ENCODE results near the gene LPAR3.

DNA sequence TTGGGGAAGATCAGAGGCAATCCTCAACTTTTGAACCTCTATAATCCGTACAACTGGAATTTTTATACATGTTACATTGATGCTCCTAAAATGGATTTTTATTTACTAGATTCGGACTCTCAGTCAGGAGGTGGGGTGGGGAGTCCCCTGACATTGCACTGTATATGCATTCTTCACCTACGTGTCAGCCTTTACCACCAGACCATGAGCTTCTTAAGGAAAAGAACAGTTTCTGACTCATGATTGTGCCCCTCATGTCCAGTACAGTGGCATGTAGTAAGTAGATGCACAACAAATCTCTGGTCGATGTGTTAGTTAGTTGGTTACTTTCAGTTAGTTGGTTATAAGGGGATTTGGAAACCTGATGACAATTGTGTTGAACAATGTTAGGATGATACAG, 15.4 kb downstream of the LPAR3 start:
- TF ChIP-seq, protein P1, sequence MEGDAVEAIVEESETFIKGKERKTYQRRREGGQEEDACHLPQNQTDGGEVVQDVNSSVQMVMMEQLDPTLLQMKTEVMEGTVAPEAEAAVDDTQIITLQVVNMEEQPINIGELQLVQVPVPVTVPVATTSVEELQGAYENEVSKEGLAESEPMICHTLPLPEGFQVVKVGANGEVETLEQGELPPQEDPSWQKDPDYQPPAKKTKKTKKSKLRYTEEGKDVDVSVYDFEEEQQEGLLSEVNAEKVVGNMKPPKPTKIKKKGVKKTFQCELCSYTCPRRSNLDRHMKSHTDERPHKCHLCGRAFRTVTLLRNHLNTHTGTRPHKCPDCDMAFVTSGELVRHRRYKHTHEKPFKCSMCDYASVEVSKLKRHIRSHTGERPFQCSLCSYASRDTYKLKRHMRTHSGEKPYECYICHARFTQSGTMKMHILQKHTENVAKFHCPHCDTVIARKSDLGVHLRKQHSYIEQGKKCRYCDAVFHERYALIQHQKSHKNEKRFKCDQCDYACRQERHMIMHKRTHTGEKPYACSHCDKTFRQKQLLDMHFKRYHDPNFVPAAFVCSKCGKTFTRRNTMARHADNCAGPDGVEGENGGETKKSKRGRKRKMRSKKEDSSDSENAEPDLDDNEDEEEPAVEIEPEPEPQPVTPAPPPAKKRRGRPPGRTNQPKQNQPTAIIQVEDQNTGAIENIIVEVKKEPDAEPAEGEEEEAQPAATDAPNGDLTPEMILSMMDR (IDR thresholded peaks at IDR 0.05; ENCODE audit: insufficient read depth, low read length, poor library complexity, severe bottlenecking): no peak
- no peak for TF ChIP-seq EZH2phosphoT487 (conservative IDR thresholded peaks at IDR 0.05; ENCODE audit: low read length)

All from SU-DHL-6 (cell line).